Neutrophil (primary cell): ENCODE measurements around the gene HBZ.
"Not testable (repeated sequence)": the region's sequence is repeated elsewhere in the genome, so short reads cannot be mapped to it uniquely, and the experiment has no call there.

Experiments
- H3K27ac ChIP-seq: fragments of 200-600 bp; sonication (generic); 2 replicates; pipeline ENCODE4 v1.5.1; 2016; ENCODE audit warnings: mild to moderate bottlenecking, moderate library complexity
- H3K27me3 ChIP-seq: fragments of 200-600 bp; sonication (generic); 2 replicates; pipeline ENCODE4 v1.6.0; 2016; ENCODE audit warnings: mild to moderate bottlenecking
- H3K36me3 ChIP-seq: fragments of 200-600 bp; sonication (generic); 2 replicates; pipeline ENCODE4 v1.5.1; 2017
- H3K4me1 ChIP-seq, 2 experiments: fragments of 200-600 bp in 1 of 2; sonication (generic) in 1 of 2; 1 replicate in 1 of 2; 2 replicates in 1 of 2; pipeline versions ENCODE4 v1.5.1 to v1.6.1; 2013 to 2016; ENCODE audit warnings: low read depth in 1 of 2, low read length in 1 of 2, mild to moderate bottlenecking in 1 of 2, moderate library complexity in 1 of 2; ENCODE audit not compliant: control insufficient read depth in 1 of 2, insufficient read depth in 1 of 2
- H3K4me3 ChIP-seq, 2 experiments: fragments of 200-600 bp in 1 of 2; sonication (generic) in 1 of 2; 1 replicate in 1 of 2; 2 replicates in 1 of 2; pipeline ENCODE4 v1.5.1; 2013 to 2016; ENCODE audit warnings: low read depth in 1 of 2, low read length in 1 of 2, mild to moderate bottlenecking in 1 of 2, moderate library complexity in 1 of 2
- H3K9me3 ChIP-seq: fragments of 200-600 bp; sonication (generic); 2 replicates; pipeline ENCODE4 v1.5.1; 2016
- TF ChIP-seq, protein P1 (sequence below): fragments of 200-600 bp; sonication (generic); IDR thresholded peaks from 2 replicates; pipeline ENCODE4 v1.5.1; 2016; ENCODE audit warnings: antibody characterized with exemption

Gene HBZ

DNA sequence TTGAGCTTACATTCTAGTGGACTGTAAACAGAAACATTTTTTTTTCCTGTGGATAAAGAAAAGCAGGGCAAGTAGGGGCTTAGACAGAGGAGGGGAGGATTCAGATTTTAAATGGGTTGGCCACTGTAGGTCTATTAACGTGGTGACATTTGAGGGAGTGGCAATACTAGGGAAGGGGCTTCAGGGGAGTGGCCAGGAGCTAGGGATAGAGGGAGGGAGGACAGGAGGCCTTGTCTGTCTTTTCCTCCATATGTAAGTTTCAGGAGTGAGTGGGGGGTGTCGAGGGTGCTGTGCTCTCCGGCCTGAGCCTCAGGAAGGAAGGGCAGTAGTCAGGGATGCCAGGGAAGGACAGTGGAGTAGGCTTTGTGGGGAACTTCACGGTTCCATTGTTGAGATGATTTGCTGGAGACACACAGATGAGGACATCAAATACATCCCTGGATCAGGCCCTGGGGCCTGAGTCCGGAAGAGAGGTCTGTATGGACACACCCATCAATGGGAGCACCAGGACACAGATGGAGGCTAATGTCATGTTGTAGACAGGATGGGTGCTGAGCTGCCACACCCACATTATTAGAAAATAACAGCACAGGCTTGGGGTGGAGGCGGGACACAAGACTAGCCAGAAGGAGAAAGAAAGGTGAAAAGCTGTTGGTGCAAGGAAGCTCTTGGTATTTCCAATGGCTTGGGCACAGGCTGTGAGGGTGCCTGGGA, 6.8 kb downstream of the HBZ start:
- Histone ChIP-seq H3K36me3 (no peaks in the 10 kb centered on the region), H3K27me3 (peaks cover 88% of the 10 kb centered on the region), H3K4me3 (no peak overlapping the region), H3K9me3 (no peaks in the 10 kb centered on the region), H3K4me1 (peaks cover 6% of the 10 kb centered on the region in 2 experiments), H3K27ac (no peak overlapping the region)
- TF ChIP-seq, protein P1, sequence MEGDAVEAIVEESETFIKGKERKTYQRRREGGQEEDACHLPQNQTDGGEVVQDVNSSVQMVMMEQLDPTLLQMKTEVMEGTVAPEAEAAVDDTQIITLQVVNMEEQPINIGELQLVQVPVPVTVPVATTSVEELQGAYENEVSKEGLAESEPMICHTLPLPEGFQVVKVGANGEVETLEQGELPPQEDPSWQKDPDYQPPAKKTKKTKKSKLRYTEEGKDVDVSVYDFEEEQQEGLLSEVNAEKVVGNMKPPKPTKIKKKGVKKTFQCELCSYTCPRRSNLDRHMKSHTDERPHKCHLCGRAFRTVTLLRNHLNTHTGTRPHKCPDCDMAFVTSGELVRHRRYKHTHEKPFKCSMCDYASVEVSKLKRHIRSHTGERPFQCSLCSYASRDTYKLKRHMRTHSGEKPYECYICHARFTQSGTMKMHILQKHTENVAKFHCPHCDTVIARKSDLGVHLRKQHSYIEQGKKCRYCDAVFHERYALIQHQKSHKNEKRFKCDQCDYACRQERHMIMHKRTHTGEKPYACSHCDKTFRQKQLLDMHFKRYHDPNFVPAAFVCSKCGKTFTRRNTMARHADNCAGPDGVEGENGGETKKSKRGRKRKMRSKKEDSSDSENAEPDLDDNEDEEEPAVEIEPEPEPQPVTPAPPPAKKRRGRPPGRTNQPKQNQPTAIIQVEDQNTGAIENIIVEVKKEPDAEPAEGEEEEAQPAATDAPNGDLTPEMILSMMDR: no peak

DNA sequence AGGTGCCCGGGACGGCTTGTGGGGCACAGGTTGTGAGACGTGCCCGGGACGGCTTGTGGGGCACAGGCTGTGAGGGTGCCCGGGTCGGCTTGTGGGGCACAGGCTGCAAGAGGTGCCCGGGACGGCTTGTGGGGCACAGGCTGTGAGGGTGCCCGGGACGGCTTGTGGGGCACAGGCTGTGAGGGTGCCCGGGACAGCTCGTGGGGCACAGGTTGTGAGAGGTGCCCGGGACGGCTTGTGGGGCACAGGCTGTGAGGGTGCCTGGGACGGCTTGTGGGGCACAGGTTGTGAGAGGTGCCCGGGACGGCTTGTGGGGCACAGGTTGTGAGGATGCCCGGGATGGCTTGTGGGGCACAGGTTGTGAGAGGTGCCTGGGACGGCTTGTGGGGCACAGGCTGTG, 7.8 kb downstream of the HBZ start:
- H3K27me3 ChIP-seq: peaks cover 83% of the 10 kb centered on the region
- not testable (repeated sequence) for H3K36me3 ChIP-seq

DNA sequence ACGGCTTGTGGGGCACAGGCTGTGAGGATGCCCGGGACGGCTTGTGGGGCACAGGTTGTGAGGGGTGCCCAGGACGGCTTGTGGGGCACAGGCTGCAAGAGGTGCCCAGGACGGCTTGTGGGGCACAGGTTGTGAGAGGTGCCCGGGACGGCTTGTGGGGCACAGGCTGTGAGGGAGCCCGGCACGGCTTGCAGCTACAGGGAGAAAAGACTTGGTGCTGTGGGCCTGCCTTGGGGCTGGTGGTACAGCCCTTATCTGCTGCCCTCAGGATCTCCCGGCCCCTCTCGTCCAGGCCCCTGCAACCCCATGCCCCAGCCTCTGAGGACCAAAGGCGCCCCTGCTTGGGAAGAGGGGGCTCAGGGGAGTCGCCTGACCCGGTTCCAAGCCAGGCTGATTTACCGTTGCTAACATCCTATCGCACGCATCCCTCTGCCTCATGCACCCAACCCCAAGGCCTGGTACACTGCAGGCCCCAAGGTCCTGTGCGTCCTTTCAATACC, 8.3 kb downstream of the HBZ start:
- no peaks in the 10 kb centered on the region for H3K36me3 ChIP-seq
- TF ChIP-seq, protein P1: no peak
- H3K27ac ChIP-seq: no peak overlapping the region
- H3K27me3 ChIP-seq: peaks cover 83% of the 10 kb centered on the region
- peaks cover 5 to 6% of the 10 kb centered on the region in 2 experiments for H3K4me1 ChIP-seq
- no peaks in the 10 kb centered on the region for H3K9me3 ChIP-seq
- no peak overlapping the region for H3K4me3 ChIP-seq

More for the DNA sequence above, 7.8 kb downstream of the HBZ start:
- H3K9me3 ChIP-seq, H3K4me3 ChIP-seq, H3K27ac ChIP-seq, H3K4me1 ChIP-seq: not testable (repeated sequence)

DNA sequence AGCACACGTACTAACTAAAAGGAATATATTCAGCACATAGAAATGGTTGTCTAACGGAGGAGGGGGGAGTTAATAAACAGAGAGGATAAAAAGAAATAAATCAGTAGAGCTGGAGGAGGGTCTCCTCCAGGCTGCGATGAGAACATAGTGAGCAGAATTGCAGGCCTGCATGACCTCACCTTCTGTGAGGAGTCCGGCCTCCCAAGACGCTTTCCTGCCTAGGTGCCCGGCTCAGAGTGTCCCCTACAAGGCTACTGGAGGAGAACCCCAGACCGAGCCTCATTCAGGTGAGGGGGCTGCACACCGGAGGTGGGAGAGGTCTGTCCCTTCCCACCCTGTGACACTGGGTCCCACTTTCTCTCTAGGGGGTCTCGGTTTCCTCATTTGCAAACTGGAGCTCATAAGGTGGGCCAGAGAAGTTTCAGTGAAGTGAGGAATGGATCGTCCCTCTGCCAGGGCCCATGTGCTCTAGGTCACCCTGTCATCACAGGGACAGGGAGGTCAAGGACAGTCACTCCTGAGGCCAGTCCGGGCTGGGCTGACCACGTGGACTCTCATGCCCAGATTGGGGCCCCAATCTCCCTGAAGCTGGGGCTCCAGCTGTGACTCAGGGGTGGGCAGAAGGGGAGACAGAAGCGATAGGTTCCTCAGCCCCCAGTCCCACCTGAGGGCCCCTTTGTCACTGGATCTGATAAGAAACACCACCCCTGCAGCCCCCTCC, 10.0 kb downstream of the HBZ start:
- H3K4me3 ChIP-seq: no peak overlapping the region
- peaks cover 5 to 6% of the 10 kb centered on the region in 2 experiments for H3K4me1 ChIP-seq
- peaks cover 83% of the 10 kb centered on the region for H3K27me3 ChIP-seq
- TF ChIP-seq, protein P1: no peak
- H3K9me3 ChIP-seq: no peaks in the 10 kb centered on the region
- no peak overlapping the region for H3K27ac ChIP-seq
- H3K36me3 ChIP-seq: no peaks in the 10 kb centered on the region

DNA sequence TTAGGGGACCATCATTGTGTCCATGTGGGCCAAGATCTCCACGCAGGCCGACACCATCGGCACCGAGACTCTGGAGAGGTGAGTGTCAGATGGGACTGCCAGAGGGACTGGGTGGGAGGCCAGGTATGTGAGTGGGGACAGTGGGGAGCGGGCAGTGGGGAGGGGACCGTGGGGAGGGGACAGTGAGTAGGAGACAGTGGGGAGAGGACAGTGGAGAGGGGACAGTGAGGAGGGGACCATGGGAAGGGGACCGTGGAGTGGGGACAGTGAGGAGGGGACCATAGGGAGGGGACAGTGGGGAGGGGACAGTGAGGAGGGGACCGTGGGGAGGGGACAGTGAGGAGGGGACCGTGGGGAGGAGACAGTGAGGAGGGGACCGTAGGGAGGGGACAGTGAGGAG, 10.7 kb downstream of the HBZ start:
- not testable (repeated sequence) for H3K9me3 ChIP-seq, H3K27ac ChIP-seq, H3K4me1 ChIP-seq, H3K4me3 ChIP-seq, H3K36me3 ChIP-seq
- peaks cover 83% of the 10 kb centered on the region for H3K27me3 ChIP-seq

DNA sequence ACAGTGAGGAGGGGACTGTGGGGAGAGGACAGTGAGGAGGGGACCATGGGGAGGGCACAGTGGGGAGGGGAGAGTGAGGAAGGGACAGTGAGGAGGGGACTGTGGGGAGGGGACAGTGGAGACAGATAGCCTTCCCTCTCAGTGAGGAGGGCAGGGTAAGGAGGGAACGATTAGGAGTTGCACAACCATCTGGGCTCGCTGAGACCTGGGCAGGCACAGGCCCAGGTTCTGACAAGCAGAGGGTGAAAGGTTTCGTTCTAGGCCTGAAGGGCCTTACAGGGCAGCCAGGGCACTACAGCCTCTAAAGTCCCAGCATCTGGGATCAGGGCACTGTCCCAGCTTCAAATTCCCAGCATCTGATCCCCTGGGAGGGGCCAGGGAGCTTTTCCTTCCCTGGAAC, 11.3 kb downstream of the HBZ start:
- H3K27me3 ChIP-seq: peaks cover 84% of the 10 kb centered on the region

DNA sequence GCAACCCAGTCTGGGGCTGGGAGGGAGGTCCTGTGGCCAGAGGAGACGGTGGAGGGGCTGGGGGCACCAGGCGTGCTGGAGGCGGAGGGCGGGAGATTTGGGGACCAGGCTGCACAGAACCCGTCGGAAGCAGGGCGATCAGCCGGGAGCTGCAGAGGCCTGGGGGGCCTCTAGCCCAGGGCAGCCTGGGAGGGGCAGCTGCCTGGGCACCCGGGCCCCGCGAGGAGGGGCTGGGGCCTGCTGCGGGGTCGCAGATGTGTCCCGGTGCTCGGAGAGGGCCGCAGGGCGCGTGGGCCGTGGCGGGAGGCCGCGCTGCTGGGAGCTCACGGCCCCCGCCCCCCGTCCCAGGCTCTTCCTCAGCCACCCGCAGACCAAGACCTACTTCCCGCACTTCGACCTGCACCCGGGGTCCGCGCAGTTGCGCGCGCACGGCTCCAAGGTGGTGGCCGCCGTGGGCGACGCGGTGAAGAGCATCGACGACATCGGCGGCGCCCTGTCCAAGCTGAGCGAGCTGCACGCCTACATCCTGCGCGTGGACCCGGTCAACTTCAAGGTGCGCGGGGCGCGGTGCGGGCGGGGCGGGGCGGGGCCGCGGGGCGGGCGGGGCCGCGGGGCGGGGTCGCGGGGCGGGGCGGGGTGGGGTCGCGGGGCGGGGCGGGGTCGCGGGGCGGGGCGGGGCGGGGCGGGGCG, 11.8 kb downstream of the HBZ start:
- not testable (repeated sequence) for H3K27ac ChIP-seq, H3K36me3 ChIP-seq, H3K4me1 ChIP-seq, H3K9me3 ChIP-seq, H3K4me3 ChIP-seq
- peaks cover 86% of the 10 kb centered on the region for H3K27me3 ChIP-seq

More for the DNA sequence above, 11.3 kb downstream of the HBZ start:
- not testable (repeated sequence) for H3K27ac ChIP-seq, H3K36me3 ChIP-seq, H3K4me1 ChIP-seq, H3K4me3 ChIP-seq, H3K9me3 ChIP-seq
